PC-3 (cell line): Measurements from ENCODE around the gene DLX6. TPM values are rescaled to one million over a fixed set of nuclear protein-coding genes. Genes with fewer than 3 reads are reported as not detected.

Experiments used
- ATAC-seq: fragments of 200-7000 bp; cut with Tn5 transposase; 2 replicates; pipeline ENCODE4 v1.9.1; 2020; ENCODE audit warnings: mild to moderate bottlenecking, moderate library complexity
- BruUV-seq: library from RNA; stranded (reverse); fragments of 400-500 nt; replicated peaks from 2 replicates; lab custom pipeline; 2021; lab: Mats Ljungman, UMichigan
- CTCF ChIA-PET: fragments of 300-600 bp; sonication (Branson Sonifier 250); formaldehyde crosslinking; loops from one replicate; lab custom pipeline; 2022; ENCODE audit warnings: antibody characterized with exemption; lab: Charles Lee
- POLR2A ChIA-PET: fragments of 300-600 bp; sonication (Branson Sonifier 250); formaldehyde crosslinking; loops from one replicate; lab custom pipeline; 2022; ENCODE audit warnings: antibody characterized with exemption; ENCODE audit not compliant: unreplicated experiment; lab: Charles Lee
- DNase-seq: peaks from one replicate; pipeline ENCODE4 v3.0.0-alpha.2; 2015
- H2AFZ ChIP-seq: fragments of 300-600 bp; sonication (generic); 2 replicates; pipeline ENCODE4 v1.6.0; 2016; ENCODE audit warnings: antibody characterized with exemption, low read length
- H3F3A ChIP-seq: fragments of 300-600 bp; sonication (generic); one replicate; pipeline ENCODE4 v1.6.0; 2017; ENCODE audit warnings: antibody characterized with exemption, low read length, control low read depth, mild to moderate bottlenecking; ENCODE audit not compliant: unreplicated experiment
- H3K27ac ChIP-seq: fragments of 300-600 bp; sonication (generic); 2 replicates; pipeline ENCODE4 v1.5.1; 2016; ENCODE audit warnings: mild to moderate bottlenecking, low read length
- H3K27me3 ChIP-seq: fragments of 300-600 bp; sonication (generic); 2 replicates; pipeline ENCODE4 v1.6.1; 2016; ENCODE audit warnings: low read length, mixed read lengths
- H3K36me3 ChIP-seq: fragments of 300-600 bp; sonication (generic); 2 replicates; pipeline ENCODE4 v1.6.1; 2016; ENCODE audit warnings: low read depth, mixed run types, low read length, mixed read lengths
- H3K4me1 ChIP-seq: fragments of 300-600 bp; sonication (generic); 2 replicates; pipeline ENCODE4 v1.5.1; 2016; ENCODE audit warnings: low read length; ENCODE audit not compliant: insufficient read depth
- H3K4me2 ChIP-seq: fragments of 300-600 bp; sonication (generic); 2 replicates; pipeline ENCODE4 v1.6.0; 2016; ENCODE audit warnings: low read length
- H3K4me3 ChIP-seq: fragments of 300-600 bp; sonication (generic); 2 replicates; pipeline ENCODE4 v1.5.1; 2016; ENCODE audit warnings: mild to moderate bottlenecking, low read length, mixed read lengths
- H3K79me2 ChIP-seq: fragments of 300-600 bp; sonication (generic); 2 replicates; pipeline ENCODE4 v1.6.1; 2017; ENCODE audit warnings: low read length, mixed read lengths
- H3K9ac ChIP-seq: fragments of 300-600 bp; sonication (generic); 2 replicates; pipeline ENCODE4 v1.6.0; 2016; ENCODE audit warnings: mild to moderate bottlenecking, low read length
- H3K9me2 ChIP-seq: fragments of 300-600 bp; sonication (generic); replicated peaks from 2 replicates; pipeline ENCODE4 v1.6.1; 2016; ENCODE audit warnings: mixed run types, low read length, mixed read lengths
- H3K9me3 ChIP-seq: fragments of 300-600 bp; sonication (generic); 2 replicates; pipeline ENCODE4 v1.6.1; 2016; ENCODE audit warnings: low read length, mixed read lengths
- H4K20me1 ChIP-seq: fragments of 300-600 bp; sonication (generic); 2 replicates; pipeline ENCODE4 v1.6.1; 2016; ENCODE audit warnings: low read length, mixed read lengths
- EZH2 ChIP-seq: fragments of 300-600 bp; sonication (generic); IDR thresholded peaks from one replicate; pipeline ENCODE4 v1.6.1; 2017; ENCODE audit warnings: antibody characterized with exemption, mild to moderate bottlenecking, low read length; ENCODE audit not compliant: unreplicated experiment
- EZH2phosphoT487 ChIP-seq: fragments of 300-600 bp; sonication (generic); IDR thresholded peaks from 2 replicates; pipeline ENCODE4 v1.6.1; 2018; ENCODE audit warnings: mild to moderate bottlenecking, antibody characterized with exemption, low read length, borderline replicate concordance
- intact Hi-C: fragments of 100-400 bp; cut with micrococcal nuclease; formaldehyde crosslinking; loops from 2 replicates; pipeline ENCODE4 v1.9.0; 2023
- total RNA-seq: library from RNA; depleted of rRNA; stranded (reverse); fragments of >200 nt; gene quantifications from 2 replicates; pipeline ENCODE4 v1.2.3, GENCODE V29; 2014
- TF ChIP-seq, protein P1 (sequence below): fragments of 300-600 bp; sonication (generic); conservative IDR thresholded peaks from 2 replicates; pipeline ENCODE4 v1.5.1; 2017; ENCODE audit warnings: antibody characterized with exemption, low read depth, mild to moderate bottlenecking, low read length

Gene DLX6
- total RNA-seq, 1 experiment from 2014 or later, result not detected

DNA sequence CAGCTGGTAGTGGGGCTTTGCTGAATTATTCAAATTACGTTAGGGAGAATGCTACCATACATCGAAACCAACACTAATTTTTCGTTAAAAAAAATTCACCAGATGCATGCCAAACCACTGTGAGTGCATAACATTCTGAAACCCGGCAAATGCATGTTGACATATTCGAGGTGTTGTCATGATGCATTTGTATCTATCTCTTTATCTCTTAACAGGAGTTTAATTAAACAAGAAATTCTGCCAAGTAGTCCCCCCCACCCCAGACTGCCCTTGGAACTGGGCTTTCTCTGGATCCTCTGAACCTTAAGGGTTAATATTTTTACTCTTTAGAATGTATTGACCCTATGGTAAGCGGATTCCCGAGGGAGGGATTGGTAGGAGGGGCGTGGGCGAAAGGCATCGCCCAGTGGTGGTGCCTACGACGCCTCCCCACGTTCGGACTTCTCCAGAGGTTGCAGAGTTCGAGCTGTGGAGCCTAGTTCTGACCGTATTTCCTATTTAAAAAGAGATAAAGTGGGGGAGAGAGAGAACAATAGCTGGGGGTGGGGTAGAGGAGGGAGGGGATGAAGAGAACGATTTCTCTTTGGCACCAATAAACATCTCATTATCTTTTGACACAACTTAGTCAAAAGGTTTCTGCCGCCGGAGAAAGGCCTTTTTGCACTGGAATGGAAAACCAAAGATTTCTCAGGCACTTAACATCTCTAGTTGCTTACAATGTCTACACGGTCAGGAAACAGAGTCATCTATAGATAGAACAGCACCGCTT lies 7.2 kb downstream of the DLX6 start:
- Histone ChIP-seq H3K27ac (no peak overlapping the region), H3F3A (no peaks in the 10 kb centered on the region), H3K9me2 (no peaks in the 10 kb centered on the region), H2AFZ (no peak overlapping the region), H3K9ac (no peak overlapping the region), H4K20me1 (no peaks in the 10 kb centered on the region), H3K79me2 (no peaks in the 10 kb centered on the region), H3K4me1 (peaks cover 6% of the 10 kb centered on the region; the same call in 1 of the 2 replicates), H3K4me3 (no peak overlapping the region), H3K9me3 (no peaks in the 10 kb centered on the region), H3K4me2 (no peak overlapping the region), H3K36me3 (no peaks in the 10 kb centered on the region), H3K27me3 (peaks cover 62% of the 10 kb centered on the region)
- ChIA-PET CTCF (no interaction called here), POLR2A (no interaction called here)
- no TSS peak for BruUV-seq
- ATAC-seq, result no peak
- no peak for TF ChIP-seq EZH2
- TF ChIP-seq, protein P1, sequence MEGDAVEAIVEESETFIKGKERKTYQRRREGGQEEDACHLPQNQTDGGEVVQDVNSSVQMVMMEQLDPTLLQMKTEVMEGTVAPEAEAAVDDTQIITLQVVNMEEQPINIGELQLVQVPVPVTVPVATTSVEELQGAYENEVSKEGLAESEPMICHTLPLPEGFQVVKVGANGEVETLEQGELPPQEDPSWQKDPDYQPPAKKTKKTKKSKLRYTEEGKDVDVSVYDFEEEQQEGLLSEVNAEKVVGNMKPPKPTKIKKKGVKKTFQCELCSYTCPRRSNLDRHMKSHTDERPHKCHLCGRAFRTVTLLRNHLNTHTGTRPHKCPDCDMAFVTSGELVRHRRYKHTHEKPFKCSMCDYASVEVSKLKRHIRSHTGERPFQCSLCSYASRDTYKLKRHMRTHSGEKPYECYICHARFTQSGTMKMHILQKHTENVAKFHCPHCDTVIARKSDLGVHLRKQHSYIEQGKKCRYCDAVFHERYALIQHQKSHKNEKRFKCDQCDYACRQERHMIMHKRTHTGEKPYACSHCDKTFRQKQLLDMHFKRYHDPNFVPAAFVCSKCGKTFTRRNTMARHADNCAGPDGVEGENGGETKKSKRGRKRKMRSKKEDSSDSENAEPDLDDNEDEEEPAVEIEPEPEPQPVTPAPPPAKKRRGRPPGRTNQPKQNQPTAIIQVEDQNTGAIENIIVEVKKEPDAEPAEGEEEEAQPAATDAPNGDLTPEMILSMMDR, result no peak
- intact Hi-C loops, result no loop called here
- DNase-seq, result no peak

DNA sequence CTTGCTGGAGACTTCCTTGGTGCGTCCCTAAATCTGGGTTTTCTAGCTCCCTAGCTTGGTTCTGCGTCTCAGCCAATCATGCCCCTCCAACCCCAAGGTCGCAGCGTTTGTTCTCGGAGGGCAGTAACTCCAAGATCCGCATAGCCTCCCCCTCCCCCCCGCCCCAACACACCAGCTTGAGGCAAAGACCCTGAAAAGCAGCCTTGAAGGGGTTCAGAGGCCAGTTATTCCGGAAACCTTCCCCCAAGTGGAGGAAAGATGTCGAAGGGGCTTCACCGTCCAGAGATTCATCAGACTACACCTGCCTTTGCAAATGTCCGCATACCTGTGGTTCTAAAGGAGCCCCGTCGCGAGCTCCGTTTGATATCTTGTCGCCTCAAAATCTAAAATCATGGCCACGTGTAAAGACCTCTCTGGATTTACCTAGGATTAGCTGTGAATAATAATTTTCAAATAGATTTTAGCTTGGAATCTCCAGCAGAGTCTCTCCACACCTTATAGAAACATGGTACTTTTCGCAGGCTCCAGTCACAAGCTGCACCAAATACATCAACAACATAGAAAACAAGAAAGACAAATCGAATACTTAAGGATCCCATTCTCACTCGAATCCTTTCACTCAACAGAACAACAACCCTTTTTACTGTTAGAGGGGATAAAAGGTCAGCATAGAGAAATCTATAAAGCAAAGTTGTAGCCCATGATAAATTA lies 7.9 kb downstream of the DLX6 start:
- CTCF ChIA-PET, result no interaction called here
- no peaks in the 10 kb centered on the region for H3K36me3 ChIP-seq

More for the DNA sequence above, 7.9 kb downstream of the DLX6 start:
- Histone ChIP-seq H3F3A (no peaks in the 10 kb centered on the region), H3K4me1 (peaks cover 6% of the 10 kb centered on the region; the same call in 1 of the 2 replicates), H3K79me2 (no peaks in the 10 kb centered on the region), H3K4me2 (no peak overlapping the region), H3K27ac (no peak overlapping the region), H3K9ac (no peak overlapping the region), H3K9me2 (no peaks in the 10 kb centered on the region), H3K27me3 (peaks cover 62% of the 10 kb centered on the region), H4K20me1 (no peaks in the 10 kb centered on the region), H3K4me3 (no peak overlapping the region), H2AFZ (no peak overlapping the region), H3K9me3 (no peaks in the 10 kb centered on the region)
- TF ChIP-seq EZH2phosphoT487 (no peak), EZH2 (no peak)
- TF ChIP-seq, protein P1, result no peak
- intact Hi-C loops, result no loop called here
- ATAC-seq (no peak), DNase-seq (no peak)
- no TSS peak for BruUV-seq
- POLR2A ChIA-PET, result no interaction called here
